Measurements from ENCODE around the gene APEH. TPM values are rescaled to one million over a fixed set of nuclear protein-coding genes. Genes with fewer than 3 reads are reported as not detected.

Gene APEH
- total and polyA plus RNA-seq, 2 of the 13 experiments (the other 11 are each of a cell fraction or from before 2014, with no cell fraction given): 116 to 130 TPM

DNA sequence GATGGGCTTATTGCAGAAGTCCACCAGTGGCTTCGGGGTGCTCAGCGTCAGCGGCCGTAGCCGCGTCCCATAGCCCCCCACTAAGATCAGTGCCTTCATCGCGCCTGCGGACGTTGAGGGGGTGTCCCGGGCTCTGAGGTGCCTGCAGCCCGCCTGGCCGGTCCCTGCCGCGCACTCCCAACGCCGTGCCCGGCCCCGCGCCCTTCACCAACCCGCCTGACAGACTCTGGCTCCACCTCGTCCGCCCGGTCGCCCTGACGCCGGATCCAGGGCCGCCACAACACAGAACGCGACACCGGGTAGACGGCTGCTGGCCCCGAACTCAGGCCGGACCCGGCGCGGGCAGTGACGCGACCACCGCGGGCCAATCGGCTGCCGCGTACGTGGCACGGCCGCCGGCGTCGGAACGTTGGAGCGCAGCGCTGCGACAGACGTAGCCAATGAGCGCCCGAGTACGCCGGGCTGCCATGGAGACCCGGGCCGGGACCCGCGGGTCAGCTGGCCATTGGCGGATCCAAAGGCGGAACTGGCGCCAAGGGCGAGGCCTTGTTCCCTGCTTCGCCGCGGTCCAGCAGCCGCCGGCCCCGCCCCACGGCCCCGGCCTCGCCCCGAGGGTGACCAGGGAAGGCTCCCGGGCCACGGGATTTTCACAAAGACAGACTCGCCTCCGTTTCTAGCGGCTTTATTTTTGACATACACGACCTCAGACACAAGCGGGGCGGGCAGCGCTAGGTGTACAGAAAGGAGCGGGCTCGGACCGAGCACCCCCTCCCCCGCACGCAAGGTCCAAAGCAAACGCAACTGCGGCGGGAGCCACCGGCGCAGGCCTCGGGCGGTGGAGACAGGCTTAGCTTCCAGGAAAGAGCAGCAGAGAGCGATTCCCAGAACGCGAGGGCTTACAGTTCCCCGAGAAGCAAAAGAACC is 49.7 kb downstream of the APEH start, which contains the start of gene GMPPB (continued):
- TF ChIP-seq, protein P1, sequence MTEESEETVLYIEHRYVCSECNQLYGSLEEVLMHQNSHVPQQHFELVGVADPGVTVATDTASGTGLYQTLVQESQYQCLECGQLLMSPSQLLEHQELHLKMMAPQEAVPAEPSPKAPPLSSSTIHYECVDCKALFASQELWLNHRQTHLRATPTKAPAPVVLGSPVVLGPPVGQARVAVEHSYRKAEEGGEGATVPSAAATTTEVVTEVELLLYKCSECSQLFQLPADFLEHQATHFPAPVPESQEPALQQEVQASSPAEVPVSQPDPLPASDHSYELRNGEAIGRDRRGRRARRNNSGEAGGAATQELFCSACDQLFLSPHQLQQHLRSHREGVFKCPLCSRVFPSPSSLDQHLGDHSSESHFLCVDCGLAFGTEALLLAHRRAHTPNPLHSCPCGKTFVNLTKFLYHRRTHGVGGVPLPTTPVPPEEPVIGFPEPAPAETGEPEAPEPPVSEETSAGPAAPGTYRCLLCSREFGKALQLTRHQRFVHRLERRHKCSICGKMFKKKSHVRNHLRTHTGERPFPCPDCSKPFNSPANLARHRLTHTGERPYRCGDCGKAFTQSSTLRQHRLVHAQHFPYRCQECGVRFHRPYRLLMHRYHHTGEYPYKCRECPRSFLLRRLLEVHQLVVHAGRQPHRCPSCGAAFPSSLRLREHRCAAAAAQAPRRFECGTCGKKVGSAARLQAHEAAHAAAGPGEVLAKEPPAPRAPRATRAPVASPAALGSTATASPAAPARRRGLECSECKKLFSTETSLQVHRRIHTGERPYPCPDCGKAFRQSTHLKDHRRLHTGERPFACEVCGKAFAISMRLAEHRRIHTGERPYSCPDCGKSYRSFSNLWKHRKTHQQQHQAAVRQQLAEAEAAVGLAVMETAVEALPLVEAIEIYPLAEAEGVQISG (CRISPR knock-in tag; IDR thresholded peaks at IDR 0.05): no peak; the same call in 1 of the 2 replicates
- TF ChIP-seq, protein P2, sequence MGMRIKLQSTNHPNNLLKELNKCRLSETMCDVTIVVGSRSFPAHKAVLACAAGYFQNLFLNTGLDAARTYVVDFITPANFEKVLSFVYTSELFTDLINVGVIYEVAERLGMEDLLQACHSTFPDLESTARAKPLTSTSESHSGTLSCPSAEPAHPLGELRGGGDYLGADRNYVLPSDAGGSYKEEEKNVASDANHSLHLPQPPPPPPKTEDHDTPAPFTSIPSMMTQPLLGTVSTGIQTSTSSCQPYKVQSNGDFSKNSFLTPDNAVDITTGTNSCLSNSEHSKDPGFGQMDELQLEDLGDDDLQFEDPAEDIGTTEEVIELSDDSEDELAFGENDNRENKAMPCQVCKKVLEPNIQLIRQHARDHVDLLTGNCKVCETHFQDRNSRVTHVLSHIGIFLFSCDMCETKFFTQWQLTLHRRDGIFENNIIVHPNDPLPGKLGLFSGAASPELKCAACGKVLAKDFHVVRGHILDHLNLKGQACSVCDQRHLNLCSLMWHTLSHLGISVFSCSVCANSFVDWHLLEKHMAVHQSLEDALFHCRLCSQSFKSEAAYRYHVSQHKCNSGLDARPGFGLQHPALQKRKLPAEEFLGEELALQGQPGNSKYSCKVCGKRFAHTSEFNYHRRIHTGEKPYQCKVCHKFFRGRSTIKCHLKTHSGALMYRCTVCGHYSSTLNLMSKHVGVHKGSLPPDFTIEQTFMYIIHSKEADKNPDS (CRISPR knock-in tag; IDR thresholded peaks at IDR 0.05): no peak
- TF ChIP-seq SNRNP70 (IDR thresholded peaks at IDR 0.05; ENCODE audit: low read depth, low read length): no peak
- TF ChIP-seq RCOR2 (CRISPR knock-in tag; IDR thresholded peaks at IDR 0.05): no peak
- TF ChIP-seq, protein P3, sequence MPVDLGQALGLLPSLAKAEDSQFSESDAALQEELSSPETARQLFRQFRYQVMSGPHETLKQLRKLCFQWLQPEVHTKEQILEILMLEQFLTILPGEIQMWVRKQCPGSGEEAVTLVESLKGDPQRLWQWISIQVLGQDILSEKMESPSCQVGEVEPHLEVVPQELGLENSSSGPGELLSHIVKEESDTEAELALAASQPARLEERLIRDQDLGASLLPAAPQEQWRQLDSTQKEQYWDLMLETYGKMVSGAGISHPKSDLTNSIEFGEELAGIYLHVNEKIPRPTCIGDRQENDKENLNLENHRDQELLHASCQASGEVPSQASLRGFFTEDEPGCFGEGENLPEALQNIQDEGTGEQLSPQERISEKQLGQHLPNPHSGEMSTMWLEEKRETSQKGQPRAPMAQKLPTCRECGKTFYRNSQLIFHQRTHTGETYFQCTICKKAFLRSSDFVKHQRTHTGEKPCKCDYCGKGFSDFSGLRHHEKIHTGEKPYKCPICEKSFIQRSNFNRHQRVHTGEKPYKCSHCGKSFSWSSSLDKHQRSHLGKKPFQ (CRISPR knock-in tag; IDR thresholded peaks at IDR 0.05; ENCODE audit: insufficient replicate concordance): no peak
- TF ChIP-seq XBP1 (CRISPR knock-in tag; IDR thresholded peaks at IDR 0.05): no peak
- no peak for TF ChIP-seq SATB2 (CRISPR knock-in tag; IDR thresholded peaks at IDR 0.05)
- no peak for TF ChIP-seq ZNF605 (CRISPR knock-in tag; IDR thresholded peaks at IDR 0.05)
- no peak for TF ChIP-seq ZBTB3 (CRISPR knock-in tag; IDR thresholded peaks at IDR 0.05; ENCODE audit: borderline replicate concordance, low read depth)
- TF ChIP-seq, protein P4, sequence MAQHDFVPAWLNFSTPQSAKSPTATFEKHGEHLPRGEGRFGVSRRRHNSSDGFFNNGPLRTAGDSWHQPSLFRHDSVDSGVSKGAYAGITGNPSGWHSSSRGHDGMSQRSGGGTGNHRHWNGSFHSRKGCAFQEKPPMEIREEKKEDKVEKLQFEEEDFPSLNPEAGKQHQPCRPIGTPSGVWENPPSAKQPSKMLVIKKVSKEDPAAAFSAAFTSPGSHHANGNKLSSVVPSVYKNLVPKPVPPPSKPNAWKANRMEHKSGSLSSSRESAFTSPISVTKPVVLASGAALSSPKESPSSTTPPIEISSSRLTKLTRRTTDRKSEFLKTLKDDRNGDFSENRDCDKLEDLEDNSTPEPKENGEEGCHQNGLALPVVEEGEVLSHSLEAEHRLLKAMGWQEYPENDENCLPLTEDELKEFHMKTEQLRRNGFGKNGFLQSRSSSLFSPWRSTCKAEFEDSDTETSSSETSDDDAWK (CRISPR knock-in tag; IDR thresholded peaks at IDR 0.05): no peak
- peak; percentile 80; the same call in 1 of the 2 replicates for TF ChIP-seq ZNF564 (CRISPR knock-in tag; IDR thresholded peaks at IDR 0.05)
- peak; percentile 87 for TF ChIP-seq ATF7-NPFF (CRISPR knock-in tag; IDR thresholded peaks at IDR 0.05; ENCODE audit: low read depth)
- no peak for TF ChIP-seq ZNF121 (CRISPR knock-in tag; IDR thresholded peaks at IDR 0.05)
- TF ChIP-seq ZNF296 (CRISPR knock-in tag; conservative IDR thresholded peaks at IDR 0.05): no peak
- peak; percentile 23 for TF ChIP-seq SKI (IDR thresholded peaks at IDR 0.05; ENCODE audit: partially characterized antibody)
- TF ChIP-seq FOXA1 (IDR thresholded peaks at IDR 0.05): no peak
- TF ChIP-seq FOXA1 (CRISPR knock-in tag; IDR thresholded peaks at IDR 0.05): no peak
- no peak for TF ChIP-seq MATR3 (CRISPR knock-in tag; IDR thresholded peaks at IDR 0.05)
- TF ChIP-seq RXRA (CRISPR knock-in tag; IDR thresholded peaks at IDR 0.05): peak; percentile 57; the same call in 1 of the 2 replicates
- TF ChIP-seq, protein P5, sequence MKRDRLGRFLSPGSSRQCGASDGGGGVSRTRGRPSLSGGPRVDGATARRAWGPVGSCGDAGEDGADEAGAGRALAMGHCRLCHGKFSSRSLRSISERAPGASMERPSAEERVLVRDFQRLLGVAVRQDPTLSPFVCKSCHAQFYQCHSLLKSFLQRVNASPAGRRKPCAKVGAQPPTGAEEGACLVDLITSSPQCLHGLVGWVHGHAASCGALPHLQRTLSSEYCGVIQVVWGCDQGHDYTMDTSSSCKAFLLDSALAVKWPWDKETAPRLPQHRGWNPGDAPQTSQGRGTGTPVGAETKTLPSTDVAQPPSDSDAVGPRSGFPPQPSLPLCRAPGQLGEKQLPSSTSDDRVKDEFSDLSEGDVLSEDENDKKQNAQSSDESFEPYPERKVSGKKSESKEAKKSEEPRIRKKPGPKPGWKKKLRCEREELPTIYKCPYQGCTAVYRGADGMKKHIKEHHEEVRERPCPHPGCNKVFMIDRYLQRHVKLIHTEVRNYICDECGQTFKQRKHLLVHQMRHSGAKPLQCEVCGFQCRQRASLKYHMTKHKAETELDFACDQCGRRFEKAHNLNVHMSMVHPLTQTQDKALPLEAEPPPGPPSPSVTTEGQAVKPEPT (CRISPR knock-in tag; IDR thresholded peaks at IDR 0.05; ENCODE audit: low read depth): no peak
